WTC11 (cell line): ENCODE data around the gene H2AZ2. TPM values are rescaled to one million over a fixed set of nuclear protein-coding genes. Genes with fewer than 3 reads are reported as not detected.

Source experiments
- CREM ChIP-seq: sonication (generic); formaldehyde crosslinking; IDR thresholded peaks from 2 replicates; pipeline ENCODE4 v1.8.1; 2022; ENCODE audit warnings: mild to moderate bottlenecking, missing genetic modification reagents, moderate library complexity
- ESRRA ChIP-seq: sonication (generic); formaldehyde crosslinking; IDR thresholded peaks from 2 replicates; pipeline ENCODE4 v1.8.1; 2022; ENCODE audit warnings: mild to moderate bottlenecking, missing genetic modification reagents, borderline replicate concordance
- FOXK1 ChIP-seq: sonication (generic); formaldehyde crosslinking; IDR thresholded peaks from 2 replicates; pipeline ENCODE4 v1.8.0; 2022; ENCODE audit warnings: mild to moderate bottlenecking, moderate library complexity, missing genetic modification reagents
- NFYB ChIP-seq: sonication (generic); formaldehyde crosslinking; conservative IDR thresholded peaks from 2 replicates; pipeline ENCODE4 v1.8.0; 2022; ENCODE audit warnings: low read depth, missing genetic modification reagents
- NR2C2 ChIP-seq: sonication (generic); formaldehyde crosslinking; IDR thresholded peaks from 2 replicates; pipeline ENCODE4 v1.8.0; 2022; ENCODE audit warnings: mild to moderate bottlenecking, missing genetic modification reagents
- NR3C1 ChIP-seq: sonication (generic); formaldehyde crosslinking; conservative IDR thresholded peaks from 2 replicates; pipeline ENCODE4 v1.8.1; 2023; ENCODE audit warnings: low read depth, mild to moderate bottlenecking, missing genetic modification reagents
- PRRX2 ChIP-seq: fragments of 250-450 bp; sonication (Bioruptor Pico); IDR thresholded peaks from 2 replicates; pipeline ENCODE4 v1.8.0; 2021; ENCODE audit warnings: mild to moderate bottlenecking
- RORB ChIP-seq: fragments of 250-450 bp; sonication (Bioruptor Pico); IDR thresholded peaks from 2 replicates; pipeline ENCODE4 v1.9.0; 2021; ENCODE audit warnings: mild to moderate bottlenecking
- SMAD3 ChIP-seq: sonication (generic); formaldehyde crosslinking; IDR thresholded peaks from 2 replicates; pipeline ENCODE4 v1.8.0; 2022; ENCODE audit warnings: missing genetic modification reagents, mild to moderate bottlenecking, borderline replicate concordance
- TEAD1 ChIP-seq: sonication (generic); formaldehyde crosslinking; IDR thresholded peaks from 2 replicates; pipeline ENCODE4 v1.8.0; 2022; ENCODE audit warnings: mild to moderate bottlenecking, missing genetic modification reagents
- TEAD4 ChIP-seq: sonication (generic); formaldehyde crosslinking; IDR thresholded peaks from 2 replicates; pipeline ENCODE4 v1.8.0; 2022; ENCODE audit warnings: mild to moderate bottlenecking, missing genetic modification reagents
- ZBTB21 ChIP-seq: sonication (generic); formaldehyde crosslinking; IDR thresholded peaks from 2 replicates; pipeline ENCODE4 v1.8.1; 2023; ENCODE audit warnings: mild to moderate bottlenecking, missing genetic modification reagents, borderline replicate concordance
- ZNF138 ChIP-seq: sonication (generic); formaldehyde crosslinking; conservative IDR thresholded peaks from 2 replicates; pipeline ENCODE4 v1.8.1; 2022; ENCODE audit warnings: mild to moderate bottlenecking, moderate library complexity, missing genetic modification reagents
- ZNF232 ChIP-seq: sonication (generic); formaldehyde crosslinking; IDR thresholded peaks from 2 replicates; pipeline ENCODE4 v1.8.0; 2022; ENCODE audit warnings: mild to moderate bottlenecking, missing genetic modification reagents
- ZNF317 ChIP-seq: sonication (generic); formaldehyde crosslinking; IDR thresholded peaks from 2 replicates; pipeline ENCODE4 v1.8.1; 2023; ENCODE audit warnings: low read depth, mild to moderate bottlenecking, moderate library complexity, missing genetic modification reagents, borderline replicate concordance
- ZNF671 ChIP-seq: fragments of 250-450 bp; sonication (Bioruptor Pico); IDR thresholded peaks from 2 replicates; pipeline ENCODE4 v1.8.0; 2021; ENCODE audit warnings: mild to moderate bottlenecking
- total RNA-seq: library from RNA; stranded (reverse); gene quantifications from 3 replicates; pipeline ENCODE4 v1.2.3, GENCODE V29; 2021
- TF ChIP-seq, protein P1 (sequence below): fragments of 250-450 bp; sonication (Bioruptor Pico); IDR thresholded peaks from 2 replicates; pipeline ENCODE4 v1.8.0; 2021; ENCODE audit warnings: mild to moderate bottlenecking
- TF ChIP-seq, protein P2 (sequence below): fragments of 250-450 bp; sonication (Bioruptor Pico); IDR thresholded peaks from 2 replicates; pipeline ENCODE4 v1.9.0; 2021; ENCODE audit warnings: mild to moderate bottlenecking
- TF ChIP-seq, protein P3 (sequence below): fragments of 250-450 bp; sonication (Bioruptor Pico); IDR thresholded peaks from 2 replicates; pipeline ENCODE4 v1.9.0; 2021; ENCODE audit warnings: mild to moderate bottlenecking, borderline replicate concordance
- TF ChIP-seq, protein P4 (sequence below): sonication (generic); formaldehyde crosslinking; IDR thresholded peaks from 2 replicates; pipeline ENCODE4 v1.8.1; 2023; ENCODE audit warnings: mild to moderate bottlenecking, missing genetic modification reagents, borderline replicate concordance
- TF ChIP-seq, protein P5 (sequence below): sonication (generic); formaldehyde crosslinking; IDR thresholded peaks from 2 replicates; pipeline ENCODE4 v1.8.0; 2022; ENCODE audit warnings: mild to moderate bottlenecking, missing genetic modification reagents
- TF ChIP-seq, protein P6 (sequence below): fragments of 250-450 bp; sonication (Bioruptor Pico); IDR thresholded peaks from 2 replicates; pipeline ENCODE4 v2.1.2; 2022; ENCODE audit warnings: mild to moderate bottlenecking, moderate library complexity
- TF ChIP-seq, protein P7 (sequence below): fragments of 250-450 bp; sonication (Bioruptor Pico); IDR thresholded peaks from 2 replicates; pipeline ENCODE4 v1.9.0; 2021; ENCODE audit warnings: moderate library complexity, mild to moderate bottlenecking, inconsistent platforms, borderline replicate concordance

H2AZ2 gene
- total RNA-seq, 1 experiment from 2014 or later, result 178 TPM

DNA sequence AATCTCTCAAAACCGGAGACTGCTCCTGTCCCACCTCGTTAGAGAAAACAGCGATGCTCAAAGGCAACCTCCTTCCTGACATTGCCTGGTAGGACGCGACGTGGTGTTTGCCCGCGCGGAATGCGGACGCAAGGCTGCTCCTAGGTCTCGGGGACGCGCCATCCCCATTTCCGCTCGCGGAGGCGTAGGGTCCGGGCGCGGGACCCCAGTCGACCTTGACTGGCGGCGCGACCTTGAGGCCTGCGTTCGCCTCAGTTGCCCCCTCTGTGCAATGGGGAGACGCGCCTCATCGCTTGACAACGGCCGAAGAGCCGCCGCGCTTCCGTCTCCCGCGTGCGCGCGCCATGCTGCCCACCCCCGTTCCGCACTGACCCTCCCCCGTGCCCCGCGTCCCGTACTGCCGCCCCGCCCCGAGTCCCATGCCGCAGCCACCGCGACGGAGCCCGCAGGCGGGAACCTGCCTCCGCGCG lies 51.8 kb downstream of the H2AZ2 start (continued):
- TF ChIP-seq ESRRA (CRISPR knock-in tag) (peak; percentile 100), ZNF317 (CRISPR knock-in tag) (peak; percentile 27; the same call in 1 of the 2 replicates), NR3C1 (CRISPR knock-in tag) (no peak), ZBTB21 (CRISPR knock-in tag) (no peak; the same call in 1 of the 2 replicates), PRRX2 (CRISPR knock-in tag) (peak; percentile 73; the same call in 1 of the 2 replicates), NR2C2 (CRISPR knock-in tag) (no peak), TEAD1 (CRISPR knock-in tag) (peak; percentile 57), ZNF671 (CRISPR knock-in tag) (peak; percentile 83; the same call in 1 of the 2 replicates), TEAD4 (no peak; the same call in 1 of the 2 replicates), NFYB (CRISPR knock-in tag) (no peak), FOXK1 (CRISPR knock-in tag) (no peak; the same call in 1 of the 2 replicates), SMAD3 (CRISPR knock-in tag) (no peak), ZNF232 (CRISPR knock-in tag) (no peak), RORB (CRISPR knock-in tag) (no peak), ZNF138 (CRISPR knock-in tag) (no peak), CREM (CRISPR knock-in tag) (no peak)
- TF ChIP-seq, protein P1, sequence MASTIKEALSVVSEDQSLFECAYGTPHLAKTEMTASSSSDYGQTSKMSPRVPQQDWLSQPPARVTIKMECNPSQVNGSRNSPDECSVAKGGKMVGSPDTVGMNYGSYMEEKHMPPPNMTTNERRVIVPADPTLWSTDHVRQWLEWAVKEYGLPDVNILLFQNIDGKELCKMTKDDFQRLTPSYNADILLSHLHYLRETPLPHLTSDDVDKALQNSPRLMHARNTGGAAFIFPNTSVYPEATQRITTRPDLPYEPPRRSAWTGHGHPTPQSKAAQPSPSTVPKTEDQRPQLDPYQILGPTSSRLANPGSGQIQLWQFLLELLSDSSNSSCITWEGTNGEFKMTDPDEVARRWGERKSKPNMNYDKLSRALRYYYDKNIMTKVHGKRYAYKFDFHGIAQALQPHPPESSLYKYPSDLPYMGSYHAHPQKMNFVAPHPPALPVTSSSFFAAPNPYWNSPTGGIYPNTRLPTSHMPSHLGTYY (CRISPR knock-in tag), result peak; percentile 89
- TF ChIP-seq, protein P2, sequence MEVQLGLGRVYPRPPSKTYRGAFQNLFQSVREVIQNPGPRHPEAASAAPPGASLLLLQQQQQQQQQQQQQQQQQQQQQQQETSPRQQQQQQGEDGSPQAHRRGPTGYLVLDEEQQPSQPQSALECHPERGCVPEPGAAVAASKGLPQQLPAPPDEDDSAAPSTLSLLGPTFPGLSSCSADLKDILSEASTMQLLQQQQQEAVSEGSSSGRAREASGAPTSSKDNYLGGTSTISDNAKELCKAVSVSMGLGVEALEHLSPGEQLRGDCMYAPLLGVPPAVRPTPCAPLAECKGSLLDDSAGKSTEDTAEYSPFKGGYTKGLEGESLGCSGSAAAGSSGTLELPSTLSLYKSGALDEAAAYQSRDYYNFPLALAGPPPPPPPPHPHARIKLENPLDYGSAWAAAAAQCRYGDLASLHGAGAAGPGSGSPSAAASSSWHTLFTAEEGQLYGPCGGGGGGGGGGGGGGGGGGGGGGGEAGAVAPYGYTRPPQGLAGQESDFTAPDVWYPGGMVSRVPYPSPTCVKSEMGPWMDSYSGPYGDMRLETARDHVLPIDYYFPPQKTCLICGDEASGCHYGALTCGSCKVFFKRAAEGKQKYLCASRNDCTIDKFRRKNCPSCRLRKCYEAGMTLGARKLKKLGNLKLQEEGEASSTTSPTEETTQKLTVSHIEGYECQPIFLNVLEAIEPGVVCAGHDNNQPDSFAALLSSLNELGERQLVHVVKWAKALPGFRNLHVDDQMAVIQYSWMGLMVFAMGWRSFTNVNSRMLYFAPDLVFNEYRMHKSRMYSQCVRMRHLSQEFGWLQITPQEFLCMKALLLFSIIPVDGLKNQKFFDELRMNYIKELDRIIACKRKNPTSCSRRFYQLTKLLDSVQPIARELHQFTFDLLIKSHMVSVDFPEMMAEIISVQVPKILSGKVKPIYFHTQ (CRISPR knock-in tag), result no peak
- TF ChIP-seq, protein P3, sequence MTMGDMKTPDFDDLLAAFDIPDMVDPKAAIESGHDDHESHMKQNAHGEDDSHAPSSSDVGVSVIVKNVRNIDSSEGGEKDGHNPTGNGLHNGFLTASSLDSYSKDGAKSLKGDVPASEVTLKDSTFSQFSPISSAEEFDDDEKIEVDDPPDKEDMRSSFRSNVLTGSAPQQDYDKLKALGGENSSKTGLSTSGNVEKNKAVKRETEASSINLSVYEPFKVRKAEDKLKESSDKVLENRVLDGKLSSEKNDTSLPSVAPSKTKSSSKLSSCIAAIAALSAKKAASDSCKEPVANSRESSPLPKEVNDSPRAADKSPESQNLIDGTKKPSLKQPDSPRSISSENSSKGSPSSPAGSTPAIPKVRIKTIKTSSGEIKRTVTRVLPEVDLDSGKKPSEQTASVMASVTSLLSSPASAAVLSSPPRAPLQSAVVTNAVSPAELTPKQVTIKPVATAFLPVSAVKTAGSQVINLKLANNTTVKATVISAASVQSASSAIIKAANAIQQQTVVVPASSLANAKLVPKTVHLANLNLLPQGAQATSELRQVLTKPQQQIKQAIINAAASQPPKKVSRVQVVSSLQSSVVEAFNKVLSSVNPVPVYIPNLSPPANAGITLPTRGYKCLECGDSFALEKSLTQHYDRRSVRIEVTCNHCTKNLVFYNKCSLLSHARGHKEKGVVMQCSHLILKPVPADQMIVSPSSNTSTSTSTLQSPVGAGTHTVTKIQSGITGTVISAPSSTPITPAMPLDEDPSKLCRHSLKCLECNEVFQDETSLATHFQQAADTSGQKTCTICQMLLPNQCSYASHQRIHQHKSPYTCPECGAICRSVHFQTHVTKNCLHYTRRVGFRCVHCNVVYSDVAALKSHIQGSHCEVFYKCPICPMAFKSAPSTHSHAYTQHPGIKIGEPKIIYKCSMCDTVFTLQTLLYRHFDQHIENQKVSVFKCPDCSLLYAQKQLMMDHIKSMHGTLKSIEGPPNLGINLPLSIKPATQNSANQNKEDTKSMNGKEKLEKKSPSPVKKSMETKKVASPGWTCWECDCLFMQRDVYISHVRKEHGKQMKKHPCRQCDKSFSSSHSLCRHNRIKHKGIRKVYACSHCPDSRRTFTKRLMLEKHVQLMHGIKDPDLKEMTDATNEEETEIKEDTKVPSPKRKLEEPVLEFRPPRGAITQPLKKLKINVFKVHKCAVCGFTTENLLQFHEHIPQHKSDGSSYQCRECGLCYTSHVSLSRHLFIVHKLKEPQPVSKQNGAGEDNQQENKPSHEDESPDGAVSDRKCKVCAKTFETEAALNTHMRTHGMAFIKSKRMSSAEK (CRISPR knock-in tag), result no peak
- TF ChIP-seq, protein P4, sequence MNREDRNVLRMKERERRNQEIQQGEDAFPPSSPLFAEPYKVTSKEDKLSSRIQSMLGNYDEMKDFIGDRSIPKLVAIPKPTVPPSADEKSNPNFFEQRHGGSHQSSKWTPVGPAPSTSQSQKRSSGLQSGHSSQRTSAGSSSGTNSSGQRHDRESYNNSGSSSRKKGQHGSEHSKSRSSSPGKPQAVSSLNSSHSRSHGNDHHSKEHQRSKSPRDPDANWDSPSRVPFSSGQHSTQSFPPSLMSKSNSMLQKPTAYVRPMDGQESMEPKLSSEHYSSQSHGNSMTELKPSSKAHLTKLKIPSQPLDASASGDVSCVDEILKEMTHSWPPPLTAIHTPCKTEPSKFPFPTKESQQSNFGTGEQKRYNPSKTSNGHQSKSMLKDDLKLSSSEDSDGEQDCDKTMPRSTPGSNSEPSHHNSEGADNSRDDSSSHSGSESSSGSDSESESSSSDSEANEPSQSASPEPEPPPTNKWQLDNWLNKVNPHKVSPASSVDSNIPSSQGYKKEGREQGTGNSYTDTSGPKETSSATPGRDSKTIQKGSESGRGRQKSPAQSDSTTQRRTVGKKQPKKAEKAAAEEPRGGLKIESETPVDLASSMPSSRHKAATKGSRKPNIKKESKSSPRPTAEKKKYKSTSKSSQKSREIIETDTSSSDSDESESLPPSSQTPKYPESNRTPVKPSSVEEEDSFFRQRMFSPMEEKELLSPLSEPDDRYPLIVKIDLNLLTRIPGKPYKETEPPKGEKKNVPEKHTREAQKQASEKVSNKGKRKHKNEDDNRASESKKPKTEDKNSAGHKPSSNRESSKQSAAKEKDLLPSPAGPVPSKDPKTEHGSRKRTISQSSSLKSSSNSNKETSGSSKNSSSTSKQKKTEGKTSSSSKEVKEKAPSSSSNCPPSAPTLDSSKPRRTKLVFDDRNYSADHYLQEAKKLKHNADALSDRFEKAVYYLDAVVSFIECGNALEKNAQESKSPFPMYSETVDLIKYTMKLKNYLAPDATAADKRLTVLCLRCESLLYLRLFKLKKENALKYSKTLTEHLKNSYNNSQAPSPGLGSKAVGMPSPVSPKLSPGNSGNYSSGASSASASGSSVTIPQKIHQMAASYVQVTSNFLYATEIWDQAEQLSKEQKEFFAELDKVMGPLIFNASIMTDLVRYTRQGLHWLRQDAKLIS (CRISPR knock-in tag), result no peak
- TF ChIP-seq, protein P5, sequence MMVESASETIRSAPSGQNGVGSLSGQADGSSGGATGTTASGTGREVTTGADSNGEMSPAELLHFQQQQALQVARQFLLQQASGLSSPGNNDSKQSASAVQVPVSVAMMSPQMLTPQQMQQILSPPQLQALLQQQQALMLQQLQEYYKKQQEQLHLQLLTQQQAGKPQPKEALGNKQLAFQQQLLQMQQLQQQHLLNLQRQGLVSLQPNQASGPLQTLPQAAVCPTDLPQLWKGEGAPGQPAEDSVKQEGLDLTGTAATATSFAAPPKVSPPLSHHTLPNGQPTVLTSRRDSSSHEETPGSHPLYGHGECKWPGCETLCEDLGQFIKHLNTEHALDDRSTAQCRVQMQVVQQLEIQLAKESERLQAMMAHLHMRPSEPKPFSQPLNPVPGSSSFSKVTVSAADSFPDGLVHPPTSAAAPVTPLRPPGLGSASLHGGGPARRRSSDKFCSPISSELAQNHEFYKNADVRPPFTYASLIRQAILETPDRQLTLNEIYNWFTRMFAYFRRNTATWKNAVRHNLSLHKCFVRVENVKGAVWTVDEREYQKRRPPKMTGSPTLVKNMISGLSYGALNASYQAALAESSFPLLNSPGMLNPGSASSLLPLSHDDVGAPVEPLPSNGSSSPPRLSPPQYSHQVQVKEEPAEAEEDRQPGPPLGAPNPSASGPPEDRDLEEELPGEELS, result peak; percentile 54; the same call in 1 of the 2 replicates
- TF ChIP-seq, protein P6, sequence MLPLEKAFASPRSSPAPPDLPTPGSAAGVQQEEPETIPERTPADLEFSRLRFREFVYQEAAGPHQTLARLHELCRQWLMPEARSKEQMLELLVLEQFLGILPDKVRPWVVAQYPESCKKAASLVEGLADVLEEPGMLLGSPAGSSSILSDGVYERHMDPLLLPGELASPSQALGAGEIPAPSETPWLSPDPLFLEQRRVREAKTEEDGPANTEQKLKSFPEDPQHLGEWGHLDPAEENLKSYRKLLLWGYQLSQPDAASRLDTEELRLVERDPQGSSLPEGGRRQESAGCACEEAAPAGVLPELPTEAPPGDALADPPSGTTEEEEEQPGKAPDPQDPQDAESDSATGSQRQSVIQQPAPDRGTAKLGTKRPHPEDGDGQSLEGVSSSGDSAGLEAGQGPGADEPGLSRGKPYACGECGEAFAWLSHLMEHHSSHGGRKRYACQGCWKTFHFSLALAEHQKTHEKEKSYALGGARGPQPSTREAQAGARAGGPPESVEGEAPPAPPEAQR, result 0 out of 2 replicates have a peak, but pooled peaks have one; percentile 61
- TF ChIP-seq, protein P7, sequence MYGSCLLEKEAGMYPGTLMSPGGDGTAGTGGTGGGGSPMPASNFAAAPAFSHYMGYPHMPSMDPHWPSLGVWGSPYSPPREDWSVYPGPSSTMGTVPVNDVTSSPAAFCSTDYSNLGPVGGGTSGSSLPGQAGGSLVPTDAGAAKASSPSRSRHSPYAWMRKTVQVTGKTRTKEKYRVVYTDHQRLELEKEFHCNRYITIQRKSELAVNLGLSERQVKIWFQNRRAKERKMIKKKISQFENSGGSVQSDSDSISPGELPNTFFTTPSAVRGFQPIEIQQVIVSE (CRISPR knock-in tag), result no peak
